ENCODE data around the gene STK32C. TPM values are rescaled to one million over a fixed set of nuclear protein-coding genes. Genes with fewer than 3 reads are reported as not detected.

Gene STK32C
- total RNA-seq, 2 donors from 2014 or later: 7.2 to 21.5 TPM

- Histone ChIP-seq H3K4me1 (replicated peaks) (no peaks in the 10 kb centered on the region), H3K36me3 (no peaks in the 10 kb centered on the region), H3K27ac (no peak overlapping the region), H3K27me3 (replicated peaks; ENCODE audit: insufficient read depth) (no peaks in the 10 kb centered on the region), H3K4me3 (no peak overlapping the region), H3K9me3 (no peaks in the 10 kb centered on the region)
- 92% methylated on average over 7 of the region's 9 CpGs for WGBS
- DNase-seq (ENCODE audit: low spot score): no peak
- TF ChIP-seq POLR2A (IDR thresholded peaks at IDR 0.05): no peak
- no peak for TF ChIP-seq CTCF (IDR thresholded peaks at IDR 0.05)
- no peak for TF ChIP-seq POLR2AphosphoS5 (IDR thresholded peaks at IDR 0.05)
- intact Hi-C loops (cut with DNase I): no loop called here
These were observed 94.9 kb downstream of the STK32C start for GRCh38 chr10:132212816-132213215.

GRCh38 chr10:132211246-132211645 is 96.5 kb downstream of the STK32C start:
- Histone ChIP-seq H3K27ac (no peak overlapping the region), H3K27me3 (replicated peaks; ENCODE audit: insufficient read depth) (no peaks in the 10 kb centered on the region), H3K4me3 (no peak overlapping the region), H3K36me3 (no peaks in the 10 kb centered on the region), H3K4me1 (replicated peaks) (no peaks in the 10 kb centered on the region), H3K9me3 (no peaks in the 10 kb centered on the region)
- intact Hi-C loops (cut with DNase I): no loop called here
- TF ChIP-seq POLR2A (IDR thresholded peaks at IDR 0.05) (no peak), CTCF (IDR thresholded peaks at IDR 0.05) (no peak), POLR2AphosphoS5 (IDR thresholded peaks at IDR 0.05) (no peak)
- WGBS: 89% methylated on average over 13 of the region's 14 CpGs
- DNase-seq (ENCODE audit: low spot score): no peak

- 83% methylated on average over 14 of the region's 14 CpGs for WGBS
- H3K9me3 ChIP-seq: no peaks in the 10 kb centered on the region
These were observed 97.0 kb downstream of the STK32C start for GRCh38 chr10:132210766-132211165.

DNA sequence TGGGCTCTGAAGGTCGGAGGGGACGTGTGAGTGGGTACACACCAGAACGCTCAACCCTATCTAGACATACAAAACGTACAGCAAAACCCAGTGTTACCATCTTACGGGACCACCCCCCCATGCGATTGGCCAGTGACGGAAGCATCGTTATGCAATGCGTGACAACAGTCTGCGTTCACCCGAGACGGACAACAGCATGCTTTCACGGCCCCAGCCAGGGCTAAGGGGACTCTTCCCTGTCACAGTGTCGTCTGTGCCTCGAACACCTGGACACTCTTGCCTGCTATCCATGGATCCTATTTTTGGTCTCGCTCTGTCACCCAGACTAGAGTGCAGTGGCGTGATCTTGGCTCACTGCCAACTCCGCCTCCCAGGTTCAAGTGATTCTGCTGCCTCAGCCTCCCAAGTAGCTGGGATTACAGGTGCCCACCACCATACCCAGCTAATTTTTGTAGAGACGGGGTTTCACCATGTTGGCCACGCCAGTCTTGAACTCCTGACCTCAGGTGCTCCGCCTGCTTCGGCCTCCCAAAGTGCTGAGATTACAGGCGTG is 97.7 kb downstream of the STK32C start:
- no peak overlapping the region for H3K27ac ChIP-seq
- no peak overlapping the region for H3K4me3 ChIP-seq
- 85% methylated on average over 23 of the region's 23 CpGs for WGBS
- H3K4me1 ChIP-seq (replicated peaks): no peaks in the 10 kb centered on the region
- no peaks in the 10 kb centered on the region for H3K9me3 ChIP-seq
- no peaks in the 10 kb centered on the region for H3K27me3 ChIP-seq (replicated peaks; ENCODE audit: insufficient read depth)
- intact Hi-C loops (cut with DNase I): no loop called here
- DNase-seq (ENCODE audit: low spot score): no peak
- TF ChIP-seq POLR2A (IDR thresholded peaks at IDR 0.05): no peak
- H3K36me3 ChIP-seq: no peaks in the 10 kb centered on the region

More at GRCh38 chr10:132210766-132211165, 97.0 kb downstream of the STK32C start:
- H3K27ac ChIP-seq: no peak overlapping the region
- H3K4me3 ChIP-seq: no peak overlapping the region
- TF ChIP-seq POLR2A (IDR thresholded peaks at IDR 0.05) (no peak), POLR2AphosphoS5 (IDR thresholded peaks at IDR 0.05) (no peak), CTCF (IDR thresholded peaks at IDR 0.05) (no peak)
- DNase-seq (ENCODE audit: low spot score): no peak
- no peaks in the 10 kb centered on the region for H3K36me3 ChIP-seq
- no peaks in the 10 kb centered on the region for H3K27me3 ChIP-seq (replicated peaks; ENCODE audit: insufficient read depth)
- intact Hi-C loops (cut with DNase I): no loop called here
- H3K4me1 ChIP-seq (replicated peaks): no peaks in the 10 kb centered on the region

DNA sequence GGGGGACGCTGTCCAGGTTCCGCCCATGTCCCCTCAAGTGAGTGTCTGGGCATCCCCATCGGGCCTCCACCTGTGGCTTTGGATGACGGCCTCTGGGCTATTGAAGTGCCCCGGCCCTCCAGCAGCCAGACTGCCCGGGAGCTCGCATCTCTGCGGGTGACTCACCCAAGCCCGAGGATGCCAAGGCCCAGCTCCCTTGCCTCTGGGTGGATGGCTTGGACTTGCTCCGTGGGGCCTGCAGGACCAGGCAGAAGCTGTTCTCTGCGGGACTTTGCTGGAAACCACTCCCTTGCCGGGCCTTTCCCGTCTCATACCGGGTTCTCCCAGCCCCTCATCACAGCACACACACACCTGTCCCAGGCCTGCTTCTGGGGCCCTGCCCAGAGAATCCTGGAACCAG is 98.6 kb downstream of the STK32C start:
- intact Hi-C loops (cut with DNase I): no loop called here
- H3K27ac ChIP-seq: no peak overlapping the region
- H3K27me3 ChIP-seq (replicated peaks; ENCODE audit: insufficient read depth): no peaks in the 10 kb centered on the region
- 90% methylated on average over 14 of the region's 14 CpGs for WGBS
- TF ChIP-seq POLR2A (IDR thresholded peaks at IDR 0.05) (no peak), CTCF (IDR thresholded peaks at IDR 0.05) (no peak), POLR2AphosphoS5 (IDR thresholded peaks at IDR 0.05) (no peak)
- no peak overlapping the region for H3K4me3 ChIP-seq
- no peaks in the 10 kb centered on the region for H3K4me1 ChIP-seq (replicated peaks)
- DNase-seq (ENCODE audit: low spot score): no peak
- H3K9me3 ChIP-seq: no peaks in the 10 kb centered on the region
- H3K36me3 ChIP-seq: no peaks in the 10 kb centered on the region

Data from prostate gland (tissue), 2 donors.